Calu3 (cell line): ENCODE data around the gene EMC9. TPM values are rescaled to one million over a fixed set of nuclear protein-coding genes. Genes with fewer than 3 reads are reported as not detected.

ENCODE experiments used
- Bru-seq: library from RNA; stranded (reverse); fragments of 400-500 nt; gene quantifications from one replicate; lab custom pipeline; 2021; lab: Mats Ljungman, UMichigan
- BruChase-seq, 2 experiments: library from RNA; stranded (reverse); fragments of 400-500 nt; gene quantifications; one replicate each; lab custom pipeline; 2021; lab: Mats Ljungman, UMichigan
- BruUV-seq: library from RNA; stranded (reverse); fragments of 400-500 nt; replicated peaks from 2 replicates; lab custom pipeline; 2021; lab: Mats Ljungman, UMichigan
- CTCF ChIA-PET: fragments of 300-600 bp; sonication (Branson Sonifier 250); formaldehyde crosslinking; loops from one replicate; lab custom pipeline; 2022; ENCODE audit warnings: antibody characterized with exemption; lab: Charles Lee
- DNase-seq: peaks from one replicate; pipeline ENCODE4 v3.0.0; 2022
- H3K27ac Mint-ChIP-seq: one replicate; pipeline ENCODE4 v1.8.0; 2022; ENCODE audit warnings: mixed read lengths; ENCODE audit not compliant: unreplicated experiment
- H3K27me3 Mint-ChIP-seq: one replicate; pipeline ENCODE4 v1.8.0; 2022; ENCODE audit warnings: mixed read lengths; ENCODE audit not compliant: unreplicated experiment
- H3K36me3 Mint-ChIP-seq: one replicate; pipeline ENCODE4 v1.8.0; 2022; ENCODE audit warnings: mild to moderate bottlenecking, moderate library complexity, mixed read lengths; ENCODE audit not compliant: insufficient read depth, unreplicated experiment
- H3K4me1 Mint-ChIP-seq: one replicate; pipeline ENCODE4 v1.8.0; 2022; ENCODE audit warnings: mild to moderate bottlenecking, low read depth, mixed read lengths; ENCODE audit not compliant: unreplicated experiment
- H3K4me3 Mint-ChIP-seq: one replicate; pipeline ENCODE4 v1.8.0; 2022; ENCODE audit warnings: mild to moderate bottlenecking, low read depth, moderate library complexity, mixed read lengths; ENCODE audit not compliant: unreplicated experiment
- H3K9me3 Mint-ChIP-seq: one replicate; pipeline ENCODE4 v1.8.0; 2022; ENCODE audit warnings: low read depth, mixed read lengths; ENCODE audit not compliant: unreplicated experiment
- CTCF ChIP-seq: fragments of 200-600 bp; IDR thresholded peaks from one replicate; pipeline ENCODE4 v1.8.0; 2022; ENCODE audit warnings: antibody characterized with exemption; ENCODE audit not compliant: unreplicated experiment
- intact Hi-C: fragments of 100-400 bp; cut with micrococcal nuclease; formaldehyde crosslinking; loops from one replicate; pipeline ENCODE4 v1.10.0; 2022; ENCODE audit not compliant: unreplicated experiment
- long read RNA-seq: library from polyadenylated mRNA; stranded (forward); transcript quantifications from one replicate; pipeline ENCODE4 v2.0.0, GENCODE V29; 2022
- total RNA-seq: library from RNA; stranded (reverse); gene quantifications from 2 replicates; pipeline ENCODE4 v1.2.3, GENCODE V29; 2022

Gene EMC9
- total RNA-seq (38.0 and 39.2 TPM in 2 replicates), Bru-seq, nascent RNA (percentile 71 among the genes with signal in this experiment), BruChase-seq, experiment 1, labeled RNA remaining after a 6-hour chase (percentile 80 among the genes with signal in this experiment), BruChase-seq, experiment 2, labeled RNA remaining after a 2-hour chase (percentile 79 among the genes with signal in this experiment)
- long read RNA-seq, transcript EMC9-201 (6 exons, 835 nt): minor isoform, 17 of 55 reads
- long read RNA-seq, transcript EMC9-202 (5 exons, 953 nt): major isoform, 23 of 55 reads
- long read RNA-seq, partial matches to known transcripts: 8 of 55 reads
- long read RNA-seq, other reads (novel, unspliced or antisense): 6 of 55 reads

GRCh38 chr14:24141097-24141880, at the start of gene EMC9:
EMC9 (minus strand) TSS chr14:24141591; CDS start chr14:24141304, 287 bp downstream.
- DNase-seq: peak; percentile 98
- TSS peak; percentile 2 for BruUV-seq
- H3K36me3 Mint-ChIP-seq: peaks cover 63% of the 10 kb centered on the region
- H3K27ac Mint-ChIP-seq: peak within 1 kb of the TSS; percentile 88
- no peaks in the 10 kb centered on the region for H3K9me3 Mint-ChIP-seq
- H3K27me3 Mint-ChIP-seq: no peaks in the 10 kb centered on the region
- H3K4me3 Mint-ChIP-seq: peak within 1 kb of the TSS; percentile 89
- TF ChIP-seq CTCF: no peak
- intact Hi-C loops: loop anchor here (2.0 kb wide), 1 partner anchor 26 kb away; the partner anchor contains the start of genes DCAF11 and NRL
- CTCF ChIA-PET: interaction anchor here (0.8 to 1.7 kb wide), 5 partner anchors 20 to 48 kb away, joined by 3 to 7 read pairs (median 5); partner anchors contain the start of genes DCAF11, IRF9 and NRL
- peaks cover 38% of the 10 kb centered on the region for H3K4me1 Mint-ChIP-seq

GRCh38 chr14:24190416-24190815, 49.0 kb upstream of the EMC9 start:
- intact Hi-C loops: no loop called here
- Mint-ChIP-seq H3K4me3 (no peak overlapping the region), H3K4me1 (peaks cover 30% of the 10 kb centered on the region), H3K36me3 (peaks cover 70% of the 10 kb centered on the region), H3K9me3 (no peaks in the 10 kb centered on the region), H3K27ac (peak overlapping the region; percentile 76), H3K27me3 (no peaks in the 10 kb centered on the region)
- CTCF ChIA-PET: no interaction called here
- no peak for TF ChIP-seq CTCF
- no peak for DNase-seq
- BruUV-seq: no TSS peak

- CTCF ChIA-PET: no interaction called here
- Mint-ChIP-seq H3K4me3 (no peak overlapping the region), H3K4me1 (peaks cover 30% of the 10 kb centered on the region)
These were observed 48.1 kb upstream of the EMC9 start for GRCh38 chr14:24189460-24189859.

More at GRCh38 chr14:24189460-24189859, 48.1 kb upstream of the EMC9 start:
- Mint-ChIP-seq H3K36me3 (peaks cover 65% of the 10 kb centered on the region), H3K27ac (peak overlapping the region; percentile 76), H3K9me3 (no peaks in the 10 kb centered on the region), H3K27me3 (no peaks in the 10 kb centered on the region)
- BruUV-seq: no TSS peak
- intact Hi-C loops: no loop called here
- no peak for DNase-seq
- no peak for TF ChIP-seq CTCF
